HG03108 (cell line): ENCODE measurements around the gene FAH.

Source experiments
- ATAC-seq: cut with Tn5 transposase; IDR thresholded peaks from one replicate; pipeline ENCODE4 v1.9.1; 2021; ENCODE audit warnings: moderate library complexity; ENCODE audit not compliant: unreplicated experiment

FAH gene

DNA sequence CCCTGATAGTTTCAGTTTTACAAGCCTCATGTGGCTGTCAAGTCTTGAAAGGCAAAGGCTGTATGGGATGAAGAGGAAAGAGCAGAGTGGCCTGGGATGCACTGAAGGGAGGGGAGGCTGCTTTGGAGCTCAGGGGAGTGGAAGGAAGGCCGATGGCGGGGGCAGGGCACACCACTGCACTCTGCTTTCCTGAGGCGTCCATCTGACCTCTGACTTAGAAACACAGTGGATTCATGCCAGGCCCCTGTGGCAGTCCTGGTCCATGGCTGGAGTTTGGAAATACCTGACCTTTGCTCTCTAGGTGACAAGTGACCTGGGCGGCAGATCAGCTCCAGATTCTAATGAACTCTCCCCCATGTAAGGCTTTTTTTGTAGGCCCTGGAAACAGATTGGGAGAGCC, 19.0 kb downstream of the FAH start:
- ATAC-seq, result no peak

DNA sequence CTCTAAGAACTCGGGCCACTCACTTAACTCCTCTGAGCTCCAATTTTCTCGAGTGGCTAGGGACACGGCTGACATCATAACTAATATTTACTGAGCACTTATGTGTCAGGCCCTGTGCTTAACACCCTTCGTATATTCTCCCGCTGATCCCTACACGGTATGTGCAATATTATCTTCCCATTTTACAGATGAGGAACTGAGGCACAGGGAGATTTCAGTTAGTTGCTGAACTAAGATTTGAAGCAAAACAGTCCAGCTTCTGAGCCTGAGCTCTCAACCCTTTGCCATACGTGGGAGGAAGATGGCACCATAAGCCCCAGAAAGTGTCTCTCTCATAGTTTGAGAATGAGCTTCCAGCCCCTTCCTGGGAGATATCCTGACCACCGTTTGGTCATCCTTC, 19.6 kb downstream of the FAH start:
- no peak for ATAC-seq

DNA sequence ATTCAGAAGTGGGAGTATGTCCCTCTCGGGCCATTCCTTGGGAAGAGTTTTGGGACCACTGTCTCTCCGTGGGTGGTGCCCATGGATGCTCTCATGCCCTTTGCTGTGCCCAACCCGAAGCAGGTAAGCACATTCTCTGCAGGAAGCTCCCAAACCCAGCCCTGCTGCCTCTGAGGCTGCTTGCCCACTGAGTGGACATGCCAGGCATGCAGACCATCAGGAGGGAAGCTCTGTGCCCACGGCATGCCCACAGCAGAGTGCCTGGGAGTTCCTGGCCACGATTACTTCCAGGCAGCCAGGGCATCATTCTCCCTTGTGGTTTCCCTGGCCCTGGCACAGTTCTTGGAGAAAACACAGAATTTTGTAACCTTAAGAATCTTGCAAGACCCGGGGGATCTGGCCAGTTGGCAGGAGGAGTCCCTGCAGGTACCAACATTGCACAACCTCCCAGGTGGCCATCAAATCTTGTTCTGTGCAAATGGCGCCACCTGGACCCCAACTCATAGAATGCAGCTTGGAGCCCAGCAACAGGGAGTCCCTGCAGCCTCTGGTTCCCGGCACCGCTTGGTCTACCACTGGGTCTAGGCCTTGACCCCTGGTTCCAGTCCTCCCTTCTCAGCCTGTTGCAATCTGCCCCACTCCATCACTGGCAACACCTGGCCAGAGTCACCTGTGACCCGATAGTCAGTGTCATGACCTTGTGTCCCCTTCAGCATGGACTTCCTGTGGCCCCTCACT, 20.4 kb downstream of the FAH start:
- no peak for ATAC-seq

DNA sequence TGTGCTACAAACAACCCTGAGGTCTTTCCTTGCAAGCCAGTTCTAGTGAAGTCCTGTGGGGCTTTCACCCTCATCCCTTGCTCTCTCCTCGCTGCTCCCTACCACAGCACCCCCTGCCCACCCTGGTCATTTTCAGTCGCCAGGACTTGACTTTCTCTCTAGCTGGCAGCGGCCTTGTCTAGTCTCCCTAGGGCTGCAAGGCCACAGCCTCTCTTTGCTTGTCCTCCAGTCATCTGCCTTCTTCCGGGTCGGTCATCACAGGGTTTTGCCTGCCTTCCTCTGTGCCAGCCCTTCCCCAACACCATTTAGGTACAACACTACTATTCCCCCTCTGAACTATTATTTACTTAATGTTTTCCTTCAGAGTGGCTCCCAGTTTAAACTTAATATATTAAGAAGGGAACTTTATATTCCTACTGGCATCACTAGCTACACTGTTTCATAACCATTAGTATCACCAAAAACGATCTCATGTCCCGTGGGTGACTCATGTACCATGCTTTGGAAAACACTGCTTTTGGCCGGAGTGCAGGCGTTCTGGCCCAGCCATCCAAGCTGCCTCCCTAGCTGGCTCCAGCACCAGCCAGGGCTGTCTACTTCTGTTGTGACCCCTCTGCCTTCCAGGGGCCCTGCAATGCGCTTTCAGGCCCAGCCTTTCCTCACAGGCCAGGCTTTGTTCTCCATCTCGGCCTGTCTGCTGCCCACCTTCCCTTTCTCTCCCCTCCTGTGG, 21.4 kb downstream of the FAH start:
- ATAC-seq, result no peak

DNA sequence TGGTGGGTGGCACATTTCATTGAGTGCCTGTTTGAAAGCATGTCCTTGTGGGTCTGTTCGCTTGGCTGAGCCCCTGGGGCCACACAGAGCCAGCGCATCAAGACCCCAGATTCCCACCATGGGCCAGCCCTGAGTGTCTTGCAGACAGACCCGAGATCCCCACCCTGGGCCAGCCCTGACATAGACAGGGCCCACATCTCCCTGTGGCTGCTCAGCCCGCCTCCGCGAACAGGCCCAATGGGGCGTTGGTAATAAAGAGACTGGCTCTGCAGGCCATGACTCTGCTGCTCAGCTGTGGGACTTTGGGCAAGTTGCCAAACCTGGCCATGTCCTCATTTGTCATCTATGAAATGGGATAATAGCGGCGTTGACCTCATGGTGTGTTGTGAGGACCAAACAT, 22.6 kb downstream of the FAH start:
- ATAC-seq, result no peak

DNA sequence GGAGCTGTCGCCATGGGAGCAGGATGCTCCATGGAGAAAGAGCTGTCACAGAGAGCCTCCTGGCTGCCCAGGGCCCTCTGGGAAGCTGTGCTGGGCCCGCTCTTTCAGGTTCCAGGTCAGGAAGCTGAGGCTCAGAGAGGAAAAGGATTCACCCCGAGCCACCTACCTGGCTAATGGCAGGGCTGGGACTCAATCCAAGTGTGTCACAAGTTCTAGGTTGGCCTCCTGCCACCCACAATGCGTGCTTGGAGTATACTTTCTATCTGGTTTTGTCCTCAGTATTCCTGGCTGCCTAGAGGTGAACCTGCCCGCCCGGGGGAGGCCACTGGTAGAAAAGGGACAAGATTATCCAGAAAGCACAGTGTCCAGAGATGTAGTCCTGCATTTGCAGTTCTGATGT, 23.6 kb downstream of the FAH start:
- no peak for ATAC-seq

DNA sequence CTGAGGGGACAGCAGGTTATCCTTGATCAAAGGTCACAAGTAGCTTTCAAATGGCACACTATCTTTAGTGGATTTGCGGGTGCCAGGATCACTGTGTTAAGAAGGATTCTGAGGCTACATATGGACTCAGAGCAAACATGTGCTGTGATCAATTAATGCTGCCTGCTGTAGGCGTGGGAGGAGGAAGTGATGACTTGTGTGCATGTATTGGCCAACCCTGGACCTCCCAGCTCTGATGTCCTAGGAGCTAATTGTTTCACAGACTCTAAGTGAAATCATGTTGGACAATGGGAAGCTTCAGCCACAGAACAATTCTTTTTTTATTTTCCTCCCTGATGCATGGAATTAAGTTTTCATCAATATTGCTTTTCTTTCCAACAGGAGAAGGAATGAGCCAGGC, 24.4 kb downstream of the FAH start:
- ATAC-seq, result no peak

DNA sequence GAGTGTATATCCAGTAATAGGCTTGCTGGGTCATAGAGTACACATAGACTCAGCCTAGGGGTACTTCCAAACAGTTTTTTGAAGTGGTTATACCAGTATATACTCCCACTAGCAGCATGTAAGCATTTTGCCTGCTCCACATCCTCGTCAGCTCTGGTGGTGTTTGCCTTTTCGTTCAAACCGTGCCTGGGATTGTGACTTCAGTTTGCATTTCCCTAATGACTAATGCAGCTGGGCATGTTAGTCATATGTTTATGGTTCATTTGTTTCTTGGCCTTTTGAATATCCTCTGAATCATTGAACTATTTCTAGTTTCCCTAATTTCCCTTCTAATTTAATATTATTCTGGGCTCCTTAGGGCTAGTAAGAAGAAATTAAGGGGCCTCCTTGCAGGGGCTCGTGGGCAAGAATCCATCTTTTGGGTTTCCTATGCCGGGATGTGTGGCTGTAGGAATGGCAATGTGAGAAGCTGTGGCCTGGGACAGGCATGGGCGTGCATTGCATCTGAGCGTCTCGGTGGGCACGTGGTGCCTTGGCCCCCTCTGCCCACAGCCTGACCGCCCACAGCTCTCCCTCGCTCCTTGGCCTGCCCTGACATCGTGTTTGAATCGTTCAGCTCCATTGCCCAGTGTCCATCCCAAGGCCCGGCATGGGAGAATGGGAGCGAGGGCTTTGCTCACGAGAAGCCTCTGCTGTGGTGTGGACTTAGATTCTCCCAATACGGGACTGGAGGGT, 26.4 kb downstream of the FAH start:
- no peak for ATAC-seq

DNA sequence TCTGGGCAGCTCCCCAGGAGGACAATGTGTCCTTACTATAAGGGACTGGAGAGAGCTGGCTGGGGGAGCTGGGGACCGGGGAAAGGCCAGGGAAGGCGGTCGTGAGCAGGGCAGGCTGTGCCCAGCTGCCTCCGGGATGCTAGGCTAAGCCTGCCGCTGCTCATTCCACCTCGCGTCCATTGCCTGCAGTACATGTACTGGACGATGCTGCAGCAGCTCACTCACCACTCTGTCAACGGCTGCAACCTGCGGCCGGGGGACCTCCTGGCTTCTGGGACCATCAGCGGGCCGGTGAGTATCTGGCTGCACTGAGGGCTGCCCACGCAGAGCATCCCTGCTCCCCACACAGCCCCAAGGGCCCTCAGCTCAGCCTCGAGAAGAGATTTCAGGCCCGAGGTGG, 27.1 kb downstream of the FAH start:
- no peak for ATAC-seq

DNA sequence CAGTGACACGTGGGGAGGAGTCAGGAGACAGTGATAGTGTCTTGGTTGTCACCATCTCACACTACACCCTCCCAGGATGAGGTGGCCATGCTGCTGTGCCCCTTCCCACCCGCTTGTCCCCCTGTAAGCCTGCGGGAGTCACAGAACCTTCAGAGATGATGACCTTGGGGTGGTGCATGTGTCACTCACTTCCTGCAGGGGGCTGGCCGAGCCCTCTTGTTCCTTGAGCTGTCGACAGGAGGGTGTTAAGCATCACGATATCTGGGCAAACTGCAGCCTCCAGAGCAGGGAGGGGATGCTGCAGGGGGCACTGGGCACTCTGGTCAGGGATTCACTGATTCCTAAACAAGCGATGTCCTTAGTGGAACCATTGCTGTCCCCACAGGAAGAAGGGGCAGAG, 27.7 kb downstream of the FAH start:
- no peak for ATAC-seq

DNA sequence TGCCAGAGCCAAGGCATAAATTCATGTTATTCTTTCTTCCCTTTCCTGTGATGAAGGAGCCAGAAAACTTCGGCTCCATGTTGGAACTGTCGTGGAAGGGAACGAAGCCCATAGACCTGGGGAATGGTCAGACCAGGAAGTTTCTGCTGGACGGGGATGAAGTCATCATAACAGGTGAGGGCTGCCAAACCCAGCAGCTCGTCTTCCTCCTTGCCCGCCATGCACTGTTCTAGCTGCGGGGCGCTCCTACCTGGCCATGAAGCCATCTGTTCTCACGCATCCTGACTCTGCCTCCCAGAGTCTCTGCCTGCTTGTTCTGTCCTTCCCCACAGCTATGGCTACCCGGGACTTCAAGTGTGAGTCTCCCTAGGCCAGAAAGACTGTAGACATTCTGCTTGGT, 28.2 kb downstream of the FAH start:
- no peak for ATAC-seq

DNA sequence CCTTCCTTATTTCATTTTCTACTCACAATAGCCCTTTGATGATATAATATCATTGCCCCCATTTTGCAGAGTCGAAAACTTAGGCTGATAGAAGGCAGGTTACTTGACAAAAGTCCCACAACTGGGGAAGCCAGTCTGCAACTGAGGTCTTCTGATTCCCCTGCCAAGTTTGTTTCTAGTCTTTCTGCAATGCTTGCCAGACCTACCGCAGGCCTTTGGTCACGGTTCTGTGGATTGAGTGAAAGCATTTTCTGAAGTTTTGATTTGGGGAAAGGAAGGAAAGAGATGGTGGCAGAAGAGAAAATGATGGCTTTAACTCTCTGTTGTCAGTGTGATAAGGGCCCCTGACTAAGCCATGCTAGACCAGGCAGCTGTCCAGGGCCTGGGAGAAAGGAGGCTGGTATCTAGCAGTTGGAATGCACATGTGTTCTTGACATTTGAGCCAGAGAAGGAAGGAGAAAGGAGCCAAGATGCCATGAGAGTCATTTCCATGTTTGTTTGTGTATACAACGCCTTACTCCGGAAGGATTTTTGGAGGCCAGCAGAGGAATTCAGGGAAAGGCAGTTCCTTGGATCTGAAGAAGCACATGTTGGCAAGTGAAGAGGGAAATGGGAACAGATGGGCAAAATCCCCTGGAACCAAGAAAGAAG, 29.9 kb downstream of the FAH start:
- ATAC-seq, result no peak

DNA sequence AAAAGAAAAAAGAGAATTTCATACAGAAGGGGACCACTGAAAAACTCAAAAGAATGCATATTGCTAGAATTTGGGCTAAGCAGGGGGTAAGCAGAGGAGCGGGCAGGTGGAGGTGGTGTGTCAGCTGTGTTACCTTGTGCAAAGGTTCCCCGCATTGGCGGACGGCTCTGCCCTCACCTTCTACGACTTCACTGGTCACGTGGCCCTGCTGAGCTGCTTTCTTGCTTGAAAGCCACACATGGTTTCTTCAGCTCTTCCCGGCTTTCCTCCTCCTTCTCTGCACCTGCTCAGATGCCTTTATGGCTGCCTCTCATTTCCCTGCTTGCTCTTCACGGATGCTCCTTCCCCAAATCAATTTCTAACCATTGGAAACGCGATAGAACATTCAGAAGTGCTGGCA, 30.5 kb downstream of the FAH start:
- no peak for ATAC-seq

DNA sequence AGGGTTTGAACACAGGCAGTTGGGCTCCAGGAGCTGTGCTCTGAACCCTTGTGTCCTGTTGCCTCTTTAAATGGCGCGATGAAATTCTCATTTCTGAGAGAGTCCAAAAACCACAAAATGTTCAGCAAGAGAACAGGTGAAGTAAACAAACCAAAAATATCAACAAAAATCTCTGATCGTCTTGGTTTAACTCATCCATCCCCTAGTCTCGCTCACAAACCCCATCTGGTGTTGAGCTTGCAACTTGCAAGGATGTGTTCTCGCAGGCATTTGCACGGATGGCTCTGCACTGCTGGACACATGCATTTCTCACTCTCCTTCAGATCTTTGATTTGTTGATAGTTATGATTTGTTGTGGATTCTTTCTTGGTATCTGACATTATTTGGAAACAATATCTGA, 31.1 kb downstream of the FAH start:
- ATAC-seq, result no peak

DNA sequence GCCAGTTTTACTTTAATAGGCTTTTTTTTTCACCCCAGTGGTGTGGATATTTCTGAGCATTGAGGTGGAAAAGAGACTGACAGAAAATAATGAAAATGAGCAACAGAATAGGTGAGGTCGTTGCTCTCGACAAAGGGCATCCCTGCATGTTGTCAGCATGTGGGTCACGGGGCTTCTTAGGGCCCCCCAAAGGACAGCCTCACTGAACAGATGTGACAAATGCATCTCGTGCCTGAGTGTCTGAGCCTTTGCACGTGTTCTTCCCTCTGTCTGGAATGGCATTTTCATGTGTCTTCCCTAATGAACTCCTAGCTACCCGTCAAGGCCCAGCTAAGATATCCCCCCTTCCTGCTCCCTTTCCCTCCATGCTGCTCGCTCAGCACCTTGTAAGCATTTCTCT, 31.8 kb downstream of the FAH start:
- no peak for ATAC-seq

DNA sequence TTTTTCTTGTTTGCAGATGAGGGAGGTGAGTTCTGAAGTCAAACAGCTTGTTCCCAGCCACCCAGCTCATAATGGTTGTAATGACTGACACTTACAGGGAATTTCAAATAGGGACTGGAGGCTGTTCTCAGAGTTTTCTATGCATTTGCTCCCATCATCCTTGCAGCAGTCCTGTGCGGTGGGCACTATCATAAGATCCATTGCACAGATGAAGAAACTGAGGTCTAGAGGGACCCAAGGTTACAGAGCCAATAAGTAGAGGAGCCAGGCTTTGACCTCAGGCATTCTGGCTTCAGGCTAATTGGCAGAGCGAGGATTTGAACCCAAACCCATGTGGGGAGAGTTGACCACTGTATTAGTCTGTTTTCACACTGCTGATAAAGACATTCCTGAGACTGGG, 32.4 kb downstream of the FAH start:
- ATAC-seq, result no peak

DNA sequence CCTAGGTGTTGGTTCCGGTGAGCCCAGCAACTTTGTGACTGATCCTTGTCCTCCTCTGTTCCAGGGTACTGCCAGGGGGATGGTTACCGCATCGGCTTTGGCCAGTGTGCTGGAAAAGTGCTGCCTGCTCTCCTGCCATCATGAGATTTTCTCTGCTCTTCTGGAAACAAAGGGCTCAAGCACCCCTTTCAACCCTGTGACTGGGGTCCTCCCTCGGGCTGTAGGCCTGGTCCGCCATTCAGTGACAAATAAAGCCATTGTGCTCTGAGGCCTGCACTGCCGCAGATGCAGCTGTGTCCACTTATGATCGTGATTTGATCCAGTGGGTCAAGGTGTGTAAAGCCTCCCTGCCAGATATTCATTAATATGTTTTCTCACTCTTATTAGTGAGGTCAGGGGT, 33.3 kb downstream of the FAH start:
- no peak for ATAC-seq

DNA sequence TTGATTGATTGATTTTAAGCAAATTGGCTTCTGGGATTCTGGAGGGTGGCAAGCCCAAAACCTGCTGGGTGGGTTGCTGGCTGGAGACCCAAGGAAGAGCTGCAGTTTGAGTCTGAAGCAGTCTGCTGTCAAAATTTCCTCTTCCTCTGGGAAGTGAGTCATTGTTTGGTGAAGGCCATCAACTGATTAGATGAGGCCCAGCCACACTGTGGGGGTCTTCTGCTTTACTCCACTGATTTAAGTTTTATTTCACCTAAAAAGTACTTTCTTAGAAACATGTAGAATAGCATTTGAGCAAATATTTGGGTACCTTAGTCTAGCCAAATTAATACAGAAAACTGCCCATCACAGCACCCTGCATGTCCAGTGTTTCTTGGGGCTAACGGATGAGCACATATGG, 33.8 kb downstream of the FAH start:
- no peak for ATAC-seq

DNA sequence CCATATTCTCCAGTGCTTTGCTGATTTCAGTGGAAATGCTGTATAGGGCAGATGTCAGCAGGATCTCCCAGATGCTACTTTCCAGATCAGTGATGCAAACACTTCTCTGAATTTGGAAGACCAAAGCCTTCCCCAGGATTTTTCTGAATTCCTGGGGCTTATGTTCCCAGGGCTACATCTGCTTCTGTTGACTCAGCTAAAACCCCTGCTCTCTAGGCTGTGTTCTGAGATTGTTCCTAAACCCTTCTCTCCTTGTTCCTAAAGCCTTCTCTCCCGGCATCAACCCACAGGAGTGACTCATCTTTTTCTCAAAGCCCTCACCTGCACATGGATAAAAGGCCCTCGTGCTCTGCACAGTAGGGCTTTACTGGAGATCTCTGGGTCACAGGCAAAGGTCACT, 35.5 kb downstream of the FAH start:
- ATAC-seq, result no peak

DNA sequence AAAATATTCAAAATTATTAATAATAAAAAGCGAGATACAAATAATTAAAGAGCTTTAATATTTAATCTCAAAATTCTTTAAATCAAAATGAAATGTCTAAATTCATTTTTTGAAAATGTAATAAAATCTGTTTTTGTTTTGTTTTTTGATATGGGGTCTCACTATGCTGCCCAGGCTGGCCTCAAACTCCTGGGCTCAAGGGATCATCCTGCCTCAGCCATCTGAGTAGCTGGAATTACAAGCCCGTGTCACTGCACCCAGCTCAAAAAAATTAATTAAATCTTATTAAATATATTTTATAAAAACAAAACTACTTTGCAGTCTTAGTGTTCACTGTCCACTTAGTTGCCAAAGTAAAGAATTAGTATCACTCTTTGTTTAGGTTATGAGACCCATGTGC, 38.4 kb downstream of the FAH start:
- no peak for ATAC-seq

DNA sequence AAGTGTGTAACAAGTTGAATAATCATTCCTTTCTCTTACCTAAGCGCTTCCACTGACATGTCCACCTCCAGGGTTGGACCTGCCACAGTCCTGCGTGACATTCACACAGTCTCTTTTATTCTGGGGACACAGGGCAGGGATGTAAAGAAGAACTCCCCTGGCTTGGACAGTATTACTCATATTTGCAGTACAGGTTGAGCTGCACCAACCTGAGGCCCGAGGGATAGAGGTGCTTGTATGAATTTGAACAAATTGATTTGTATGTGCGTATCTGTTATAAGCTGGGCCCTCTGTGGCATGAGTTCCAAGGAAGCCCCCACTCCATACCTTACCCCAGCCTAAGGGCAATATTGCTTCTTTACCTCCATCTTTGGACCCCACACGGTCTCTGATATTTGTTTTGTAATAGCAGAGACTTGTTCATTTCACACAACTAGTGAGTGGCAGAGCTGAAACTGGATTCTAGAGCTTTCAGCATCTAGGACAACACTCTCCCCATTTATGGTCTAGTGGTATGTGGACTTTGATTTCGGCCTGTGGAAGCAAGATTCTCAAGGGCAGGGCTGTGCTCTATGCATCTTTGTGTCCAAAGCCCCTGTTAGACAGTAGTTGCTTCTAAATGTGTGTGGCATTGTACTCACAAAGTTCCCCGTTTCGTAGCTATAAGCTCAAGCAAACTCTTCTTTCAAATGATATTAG, 39.2 kb downstream of the FAH start:
- no peak for ATAC-seq
